ENCODE data around the gene CRYBA2. TPM values are rescaled to one million over a fixed set of nuclear protein-coding genes. Genes with fewer than 3 reads are reported as not detected.

Gene CRYBA2
- total RNA-seq, 1 experiment from 2014 or later: not detected

GRCh38 chr2:218988164-218988563, 5.1 kb downstream of the CRYBA2 start:
- TF ChIP-seq CTCF (conservative IDR thresholded peaks at IDR 0.05): no peak
- no peak for TF ChIP-seq EZH2 (IDR thresholded peaks at IDR 0.05; ENCODE audit: low read depth)
- Histone ChIP-seq H3F3A (ENCODE audit: insufficient read depth, low read depth) (no peaks in the 10 kb centered on the region), H3K36me3 (ENCODE audit: low read depth) (no peaks in the 10 kb centered on the region), H3K4me2 (no peak overlapping the region), H2AFZ (no peak overlapping the region), H3K79me2 (ENCODE audit: low read depth) (no peaks in the 10 kb centered on the region), H3K4me1 (replicated peaks; ENCODE audit: insufficient read depth) (no peaks in the 10 kb centered on the region), H3K9me3 (ENCODE audit: insufficient read depth, low read depth) (no peaks in the 10 kb centered on the region), H3K27me3 (ENCODE audit: insufficient read depth, low read depth) (peaks cover 70% of the 10 kb centered on the region), H3K9me2 (ENCODE audit: insufficient read depth) (no peaks in the 10 kb centered on the region), H3K27ac (no peak overlapping the region), H3K4me3 (no peak overlapping the region), H4K20me1 (ENCODE audit: insufficient read depth) (no peaks in the 10 kb centered on the region)
- no peak for DNase-seq
- no TSS peak for BruUV-seq (replicated peaks)
- ChIA-PET CTCF (interaction anchor here (0.5 kb wide), 1 partner anchor 704 kb away, joined by 3 read pairs; no protein-coding TSS in a partner anchor), POLR2A (ENCODE audit: unreplicated experiment) (interaction anchor here (0.6 kb wide), 1 partner anchor 114 kb away, joined by 4 read pairs; no protein-coding TSS in a partner anchor)
- intact Hi-C loops (cut with micrococcal nuclease; ENCODE audit: unreplicated experiment): no loop called here

- no peak overlapping the region for H2AFZ ChIP-seq
- no peak for TF ChIP-seq EZH2 (IDR thresholded peaks at IDR 0.05; ENCODE audit: low read depth)
- no peak for TF ChIP-seq CTCF (conservative IDR thresholded peaks at IDR 0.05)
- H4K20me1 ChIP-seq (ENCODE audit: insufficient read depth): no peaks in the 10 kb centered on the region
- no peaks in the 10 kb centered on the region for H3K79me2 ChIP-seq (ENCODE audit: low read depth)
- H3K9me2 ChIP-seq (ENCODE audit: insufficient read depth): no peaks in the 10 kb centered on the region
- BruUV-seq (replicated peaks): no TSS peak
- POLR2A ChIA-PET (ENCODE audit: unreplicated experiment): no interaction called here
- no peak overlapping the region for H3K4me2 ChIP-seq
- no peaks in the 10 kb centered on the region for H3K36me3 ChIP-seq (ENCODE audit: low read depth)
- intact Hi-C loops (cut with micrococcal nuclease; ENCODE audit: unreplicated experiment): no loop called here
- no peaks in the 10 kb centered on the region for H3K4me1 ChIP-seq (replicated peaks; ENCODE audit: insufficient read depth)
- no peak for DNase-seq
- peaks cover 63% of the 10 kb centered on the region for H3K27me3 ChIP-seq (ENCODE audit: insufficient read depth, low read depth)
- CTCF ChIA-PET: no interaction called here
- H3K9me3 ChIP-seq (ENCODE audit: insufficient read depth, low read depth): no peaks in the 10 kb centered on the region
- H3K4me3 ChIP-seq: no peak overlapping the region
- H3F3A ChIP-seq (ENCODE audit: insufficient read depth, low read depth): no peaks in the 10 kb centered on the region
- no peak overlapping the region for H3K27ac ChIP-seq
These were observed 7.0 kb downstream of the CRYBA2 start for GRCh38 chr2:218986148-218986761.

GRCh38 chr2:218985325-218986091, 7.7 kb downstream of the CRYBA2 start:
- DNase-seq: no peak
- no peaks in the 10 kb centered on the region for H3K79me2 ChIP-seq (ENCODE audit: low read depth)
- no peak overlapping the region for H3K27ac ChIP-seq
- H3F3A ChIP-seq (ENCODE audit: insufficient read depth, low read depth): no peaks in the 10 kb centered on the region
- H3K27me3 ChIP-seq (ENCODE audit: insufficient read depth, low read depth): peaks cover 60% of the 10 kb centered on the region
- no peak overlapping the region for H2AFZ ChIP-seq
- no peaks in the 10 kb centered on the region for H3K9me2 ChIP-seq (ENCODE audit: insufficient read depth)
- TF ChIP-seq CTCF (conservative IDR thresholded peaks at IDR 0.05) (no peak), EZH2 (IDR thresholded peaks at IDR 0.05; ENCODE audit: low read depth) (no peak)
- BruUV-seq (replicated peaks): no TSS peak
- H3K4me2 ChIP-seq: no peak overlapping the region
- POLR2A ChIA-PET (ENCODE audit: unreplicated experiment): no interaction called here
- no peak overlapping the region for H3K4me3 ChIP-seq
- no peaks in the 10 kb centered on the region for H3K4me1 ChIP-seq (replicated peaks; ENCODE audit: insufficient read depth)
- CTCF ChIA-PET: no interaction called here
- H3K36me3 ChIP-seq (ENCODE audit: low read depth): no peaks in the 10 kb centered on the region
- H3K9me3 ChIP-seq (ENCODE audit: insufficient read depth, low read depth): no peaks in the 10 kb centered on the region
- intact Hi-C loops (cut with micrococcal nuclease; ENCODE audit: unreplicated experiment): no loop called here
- H4K20me1 ChIP-seq (ENCODE audit: insufficient read depth): no peaks in the 10 kb centered on the region
